HEK293T (cell line): ENCODE results near the gene AHCTF1.

ENCODE experiments used
- CTCF ChIA-PET: fragments of 350-600 bp; formaldehyde crosslinking; extraction: SDS; loops from one replicate; lab custom pipeline; 2021; ENCODE audit warnings: antibody characterized with exemption, inconsistent platforms; lab: Yijun Ruan, JAX
- POLR2A ChIA-PET: fragments of 350-600 bp; formaldehyde crosslinking; extraction: SDS; loops from one replicate; lab custom pipeline; 2020; ENCODE audit warnings: antibody characterized with exemption, inconsistent platforms; lab: Yijun Ruan, JAX
- DNase-seq: peaks from one replicate; pipeline ENCODE4 v3.0.0; 2012; ENCODE audit warnings: mixed read lengths; ENCODE audit errors: extremely low spot score
- ARNT ChIP-seq: fragments of 450-650 bp; IDR thresholded peaks from 2 replicates; pipeline ENCODE4 v1.6.1; 2017; ENCODE audit warnings: mild to moderate bottlenecking
- BHLHE40 ChIP-seq: fragments of 450-650 bp; IDR thresholded peaks from 2 replicates; pipeline ENCODE4 v1.6.1; 2016; ENCODE audit warnings: mild to moderate bottlenecking, moderate library complexity, borderline replicate concordance
- CTBP1 ChIP-seq: fragments of 450-650 bp; IDR thresholded peaks from 2 replicates; pipeline ENCODE4 v1.6.1; 2016; ENCODE audit warnings: borderline replicate concordance
- ELF4 ChIP-seq: fragments of 450-650 bp; IDR thresholded peaks from 2 replicates; pipeline ENCODE4 v1.6.1; 2017; ENCODE audit warnings: antibody characterized with exemption
- FOXA1 ChIP-seq: fragments of 450-650 bp; IDR thresholded peaks from 2 replicates; pipeline ENCODE4 v1.6.1; 2016; ENCODE audit warnings: mild to moderate bottlenecking
- FOXK2 ChIP-seq: fragments of 450-650 bp; IDR thresholded peaks from 2 replicates; pipeline ENCODE4 v1.6.1; 2016; ENCODE audit warnings: mild to moderate bottlenecking
- FOXM1 ChIP-seq: fragments of 450-650 bp; IDR thresholded peaks from 2 replicates; pipeline ENCODE4 v1.6.1; 2017; ENCODE audit warnings: mild to moderate bottlenecking, borderline replicate concordance
- HDGF ChIP-seq: fragments of 450-650 bp; IDR thresholded peaks from 2 replicates; pipeline ENCODE4 v1.6.1; 2017; ENCODE audit warnings: antibody characterized with exemption, borderline replicate concordance
- L3MBTL2 ChIP-seq: fragments of 450-650 bp; conservative IDR thresholded peaks from 2 replicates; pipeline ENCODE4 v1.6.1; 2016; ENCODE audit warnings: mild to moderate bottlenecking
- LEF1 ChIP-seq: fragments of 450-650 bp; IDR thresholded peaks from 2 replicates; pipeline ENCODE4 v1.6.1; 2017; ENCODE audit warnings: mild to moderate bottlenecking, borderline replicate concordance
- NFRKB ChIP-seq: fragments of 450-650 bp; IDR thresholded peaks from 2 replicates; pipeline ENCODE4 v1.6.1; 2016; ENCODE audit warnings: mild to moderate bottlenecking, moderate library complexity
- PKNOX1 ChIP-seq: fragments of 450-650 bp; IDR thresholded peaks from 2 replicates; pipeline ENCODE4 v1.6.1; 2016
- SP1 ChIP-seq: fragments of 450-650 bp; IDR thresholded peaks from 2 replicates; pipeline ENCODE4 v1.6.1; 2017
- SUZ12 ChIP-seq: fragments of 450-650 bp; IDR thresholded peaks from 2 replicates; pipeline ENCODE4 v1.6.1; 2016; ENCODE audit warnings: mild to moderate bottlenecking
- TARDBP ChIP-seq: fragments of 450-650 bp; IDR thresholded peaks from 2 replicates; pipeline ENCODE4 v1.6.1; 2016
- ZNF384 ChIP-seq: fragments of 450-650 bp; IDR thresholded peaks from 2 replicates; pipeline ENCODE4 v1.6.1; 2016

AHCTF1 gene

GRCh38 chr1:246803373-246803772 is 128.4 kb downstream of the AHCTF1 start:
- TF ChIP-seq HDGF (no peak), TARDBP (no peak), FOXA1 (no peak), BHLHE40 (no peak), SUZ12 (no peak), FOXK2 (no peak), ZNF384 (no peak), FOXM1 (no peak), NFRKB (no peak), SP1 (no peak), CTBP1 (no peak), L3MBTL2 (no peak), PKNOX1 (no peak)
- POLR2A ChIA-PET = no interaction called here
- CTCF ChIA-PET = no interaction called here
- DNase-seq = no peak

GRCh38 chr1:246801241-246802020 is 130.3 kb downstream of the AHCTF1 start:
- TF ChIP-seq FOXM1 = no peak
- TF ChIP-seq HDGF = no peak
- no peak for TF ChIP-seq L3MBTL2
- no peak for TF ChIP-seq ZNF384
- no peak for TF ChIP-seq FOXA1
- TF ChIP-seq ELF4 = no peak
- no peak for TF ChIP-seq NFRKB
- no peak for TF ChIP-seq SUZ12
- no peak for TF ChIP-seq FOXK2
- CTCF ChIA-PET = no interaction called here
- POLR2A ChIA-PET = no interaction called here
- no peak for DNase-seq

GRCh38 chr1:246800756-246801155 is 131.0 kb downstream of the AHCTF1 start:
- no peak for TF ChIP-seq LEF1
- no peak for TF ChIP-seq FOXK2
- no peak for TF ChIP-seq HDGF
- TF ChIP-seq L3MBTL2 = no peak
- no peak for TF ChIP-seq SP1
- TF ChIP-seq NFRKB = no peak
- TF ChIP-seq ARNT = no peak
- no peak for TF ChIP-seq TARDBP
- no peak for TF ChIP-seq SUZ12
- no peak for TF ChIP-seq ELF4
- TF ChIP-seq CTBP1 = no peak
- no peak for TF ChIP-seq BHLHE40
- no peak for TF ChIP-seq FOXA1
- no peak for DNase-seq
- ChIA-PET POLR2A (no interaction called here), CTCF (no interaction called here)

- no peak for DNase-seq
- ChIA-PET CTCF (no interaction called here), POLR2A (no interaction called here)
- TF ChIP-seq BHLHE40 = no peak
- no peak for TF ChIP-seq PKNOX1
- TF ChIP-seq HDGF = no peak
- TF ChIP-seq NFRKB = no peak
- TF ChIP-seq FOXA1 = no peak
- no peak for TF ChIP-seq LEF1
- no peak for TF ChIP-seq ZNF384
- TF ChIP-seq ELF4 = no peak
- no peak for TF ChIP-seq FOXK2
- no peak for TF ChIP-seq L3MBTL2
- TF ChIP-seq SUZ12 = no peak
- no peak for TF ChIP-seq CTBP1
- no peak for TF ChIP-seq FOXM1
- TF ChIP-seq ARNT = no peak
- no peak for TF ChIP-seq SP1
- no peak for TF ChIP-seq TARDBP
Measured at GRCh38 chr1:246800356-246800755, 131.4 kb downstream of the AHCTF1 start.

- ChIA-PET POLR2A (no interaction called here), CTCF (no interaction called here)
- no peak for DNase-seq
- TF ChIP-seq HDGF (no peak), ARNT (no peak), LEF1 (no peak), SP1 (no peak), L3MBTL2 (no peak), NFRKB (no peak), FOXM1 (no peak), ELF4 (no peak), BHLHE40 (no peak), SUZ12 (no peak), FOXA1 (no peak), CTBP1 (no peak), ZNF384 (no peak), PKNOX1 (no peak), TARDBP (no peak), FOXK2 (no peak)
Measured at GRCh38 chr1:246798606-246799496, 132.9 kb downstream of the AHCTF1 start.
